GM12878 (cell line): Measurements from ENCODE around the gene CABYR. TPM values are rescaled to one million over a fixed set of nuclear protein-coding genes. Genes with fewer than 3 reads are reported as not detected.

Experiments used
- CHD1 ChIP-seq: IDR thresholded peaks from 2 replicates; pipeline ENCODE4 v1.6.1; 2012; ENCODE audit warnings: low read depth, low read length, improper control_type of control experiment
- CREM ChIP-seq: IDR thresholded peaks from 2 replicates; pipeline ENCODE4 v1.6.1; 2014; ENCODE audit warnings: antibody characterized with exemption, low read depth
- E2F4 ChIP-seq: IDR thresholded peaks from 2 replicates; pipeline ENCODE4 v1.6.1; 2012; ENCODE audit warnings: low read depth, low read length, improper control_type of control experiment
- FOXK2 ChIP-seq: fragments of 450-650 bp; IDR thresholded peaks from 2 replicates; pipeline ENCODE4 v1.6.1; 2017; ENCODE audit warnings: mild to moderate bottlenecking, moderate library complexity
- JUNB ChIP-seq: IDR thresholded peaks from 2 replicates; pipeline ENCODE4 v1.6.1; 2016; ENCODE audit warnings: antibody characterized with exemption, mild to moderate bottlenecking
- MLLT1 ChIP-seq: fragments of 450-650 bp; IDR thresholded peaks from 2 replicates; pipeline ENCODE4 v1.6.1; 2016; ENCODE audit warnings: mild to moderate bottlenecking
- MTA3 ChIP-seq: IDR thresholded peaks from 2 replicates; pipeline ENCODE4 v1.6.1; 2012; ENCODE audit warnings: low read length, inconsistent platforms, borderline replicate concordance
- PAX5 ChIP-seq: IDR thresholded peaks from 2 replicates; pipeline ENCODE4 v1.6.1; 2011; ENCODE audit warnings: low read depth, low read length, borderline replicate concordance
- TCF12 ChIP-seq: IDR thresholded peaks from 2 replicates; pipeline ENCODE4 v1.6.1; 2011; ENCODE audit warnings: low read depth, mild to moderate bottlenecking, low read length
- YBX1 ChIP-seq: fragments of 450-650 bp; IDR thresholded peaks from 2 replicates; pipeline ENCODE4 v1.6.1; 2016; ENCODE audit warnings: antibody characterized with exemption
- ZZZ3 ChIP-seq: IDR thresholded peaks from 2 replicates; pipeline ENCODE4 v1.6.1; 2011; ENCODE audit warnings: low read depth; ENCODE audit not compliant: control insufficient read depth, insufficient read length
- polyA plus RNA-seq, 11 experiments: library from polyadenylated mRNA; depleted of rRNA in 4 of 11; unstranded in 6 of 11; stranded (reverse) in 5 of 11; fragments of >200 nt; fragmentation: Nextera tagmentation in 4 of 11; fragmentation: Illumina TruSeq in 1 of 11; extraction: Ambion mirVana in 4 of 11; extraction: Trizol in 1 of 11; gene quantifications; 1 replicate in 1 of 11; 2 replicates in 10 of 11; pipeline versions ENCODE4 v1.2.1 to v1.2.3, GENCODE V29; 2011 to 2016; ENCODE audit warnings: inconsistent platforms in 2 of 11, missing spikeins in 2 of 11, low read depth in 1 of 11
- total RNA-seq, 4 experiments: library from RNA; depleted of rRNA in 3 of 4; stranded (reverse); fragments of >200 nt in 3 of 4; fragmentation: Illumina TruSeq in 1 of 4; extraction: Trizol in 1 of 4; gene quantifications; 2 replicates each; pipeline versions ENCODE4 v1.2.1 to v1.2.3, GENCODE V29; 2013 to 2021
- TF ChIP-seq, protein P1 (sequence below): fragments of 450-650 bp; conservative IDR thresholded peaks from 2 replicates; pipeline ENCODE4 v1.6.1; 2017; ENCODE audit warnings: mild to moderate bottlenecking, moderate library complexity

CABYR gene
- total and polyA plus RNA-seq, 10 of the 15 experiments (the other 5 are each of a cell fraction or from before 2014, with no cell fraction given), result 0.29 to 2.8 (median 1.7) TPM

GRCh38 chr18:24104486-24104885 lies 34.4 kb upstream of the CABYR start (continued):
- TF ChIP-seq, protein P1, sequence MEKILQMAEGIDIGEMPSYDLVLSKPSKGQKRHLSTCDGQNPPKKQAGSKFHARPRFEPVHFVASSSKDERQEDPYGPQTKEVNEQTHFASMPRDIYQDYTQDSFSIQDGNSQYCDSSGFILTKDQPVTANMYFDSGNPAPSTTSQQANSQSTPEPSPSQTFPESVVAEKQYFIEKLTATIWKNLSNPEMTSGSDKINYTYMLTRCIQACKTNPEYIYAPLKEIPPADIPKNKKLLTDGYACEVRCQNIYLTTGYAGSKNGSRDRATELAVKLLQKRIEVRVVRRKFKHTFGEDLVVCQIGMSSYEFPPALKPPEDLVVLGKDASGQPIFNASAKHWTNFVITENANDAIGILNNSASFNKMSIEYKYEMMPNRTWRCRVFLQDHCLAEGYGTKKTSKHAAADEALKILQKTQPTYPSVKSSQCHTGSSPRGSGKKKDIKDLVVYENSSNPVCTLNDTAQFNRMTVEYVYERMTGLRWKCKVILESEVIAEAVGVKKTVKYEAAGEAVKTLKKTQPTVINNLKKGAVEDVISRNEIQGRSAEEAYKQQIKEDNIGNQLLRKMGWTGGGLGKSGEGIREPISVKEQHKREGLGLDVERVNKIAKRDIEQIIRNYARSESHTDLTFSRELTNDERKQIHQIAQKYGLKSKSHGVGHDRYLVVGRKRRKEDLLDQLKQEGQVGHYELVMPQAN, result no peak
- TF ChIP-seq CREM (no peak), MLLT1 (no peak), CHD1 (no peak), ZZZ3 (no peak), TCF12 (no peak), PAX5 (no peak), YBX1 (no peak), JUNB (no peak), MTA3 (no peak), E2F4 (no peak), FOXK2 (no peak)
